Measurements from ENCODE around the gene TMEM165.

- TF ChIP-seq CTCF (IDR thresholded peaks at IDR 0.05 in 8 of 11, conservative IDR thresholded peaks at IDR 0.05 in 3 of 11) (no peak), POLR2AphosphoS5 (IDR thresholded peaks at IDR 0.05) (peak in 1 of 3 donors; percentile 23)
Measured at GRCh38 chr4:55396308-55397125, 760 bp downstream of the TMEM165 start.

All from spleen (tissue), 7 donors.